ENCODE results near the gene RUNX3. TPM values are rescaled to one million over a fixed set of nuclear protein-coding genes. Genes with fewer than 3 reads are reported as not detected.

Gene RUNX3
- total RNA-seq, 1 experiment from 2014 or later: 1.1 TPM

DNA sequence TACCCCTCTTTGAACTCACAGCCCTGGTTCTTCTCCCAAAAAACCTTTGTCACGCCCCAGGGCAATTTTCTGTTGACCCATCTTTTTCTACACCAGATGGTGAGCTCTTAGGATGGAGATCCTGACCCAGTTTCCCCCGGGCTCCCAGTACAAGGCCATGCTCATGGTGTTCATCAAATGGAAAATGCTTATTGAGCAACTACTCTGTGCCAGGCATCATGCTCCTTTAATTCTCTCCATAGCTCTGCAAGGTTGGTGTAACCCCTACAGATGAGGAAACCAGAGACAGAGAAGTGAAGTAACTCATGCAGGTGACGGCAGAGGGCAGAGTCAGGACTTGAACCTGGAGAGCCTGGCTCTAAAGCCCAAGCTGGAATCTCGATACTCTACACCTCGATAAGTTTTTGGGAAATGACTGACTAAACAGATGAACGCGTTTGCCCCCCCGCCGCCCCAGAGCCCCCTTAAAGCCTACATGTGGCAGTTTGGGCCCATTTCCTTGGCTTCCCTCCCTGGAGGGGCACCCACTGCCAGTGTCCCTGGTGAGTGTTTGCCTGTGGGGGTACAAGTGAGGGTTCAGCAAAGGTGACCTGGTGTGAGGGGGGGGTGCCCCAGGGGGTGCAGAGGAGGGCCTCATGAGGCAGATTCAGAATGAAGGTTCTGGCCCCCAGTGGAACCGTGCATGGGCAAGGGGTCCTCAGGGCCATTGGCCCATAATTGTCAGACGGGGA lies 30.2 kb upstream of the RUNX3 start:
- ChIA-PET POLR2A (no interaction called here), CTCF (no interaction called here)
- H3K27ac Mint-ChIP-seq (ENCODE audit: unreplicated experiment): no peak overlapping the region
- no peaks in the 10 kb centered on the region for H3K4me1 Mint-ChIP-seq (ENCODE audit: low read depth, unreplicated experiment)
- no peaks in the 10 kb centered on the region for H3K9me3 Mint-ChIP-seq (ENCODE audit: unreplicated experiment)
- no peaks in the 10 kb centered on the region for H3K27me3 ChIP-seq (replicated peaks; ENCODE audit: control insufficient read depth, insufficient read depth, low read length)
- BruUV-seq (replicated peaks): no TSS peak
- H3K4me3 Mint-ChIP-seq (ENCODE audit: unreplicated experiment): no peak overlapping the region
- no peaks in the 10 kb centered on the region for H3K9me3 ChIP-seq
- TF ChIP-seq, protein P1, sequence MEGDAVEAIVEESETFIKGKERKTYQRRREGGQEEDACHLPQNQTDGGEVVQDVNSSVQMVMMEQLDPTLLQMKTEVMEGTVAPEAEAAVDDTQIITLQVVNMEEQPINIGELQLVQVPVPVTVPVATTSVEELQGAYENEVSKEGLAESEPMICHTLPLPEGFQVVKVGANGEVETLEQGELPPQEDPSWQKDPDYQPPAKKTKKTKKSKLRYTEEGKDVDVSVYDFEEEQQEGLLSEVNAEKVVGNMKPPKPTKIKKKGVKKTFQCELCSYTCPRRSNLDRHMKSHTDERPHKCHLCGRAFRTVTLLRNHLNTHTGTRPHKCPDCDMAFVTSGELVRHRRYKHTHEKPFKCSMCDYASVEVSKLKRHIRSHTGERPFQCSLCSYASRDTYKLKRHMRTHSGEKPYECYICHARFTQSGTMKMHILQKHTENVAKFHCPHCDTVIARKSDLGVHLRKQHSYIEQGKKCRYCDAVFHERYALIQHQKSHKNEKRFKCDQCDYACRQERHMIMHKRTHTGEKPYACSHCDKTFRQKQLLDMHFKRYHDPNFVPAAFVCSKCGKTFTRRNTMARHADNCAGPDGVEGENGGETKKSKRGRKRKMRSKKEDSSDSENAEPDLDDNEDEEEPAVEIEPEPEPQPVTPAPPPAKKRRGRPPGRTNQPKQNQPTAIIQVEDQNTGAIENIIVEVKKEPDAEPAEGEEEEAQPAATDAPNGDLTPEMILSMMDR (IDR thresholded peaks at IDR 0.05; ENCODE audit: insufficient read depth in 1 of 2, low read depth in 1 of 2, low read length in 1 of 2, severe bottlenecking in 1 of 2, unreplicated experiment in 1 of 2): no peak
- intact Hi-C loops (cut with micrococcal nuclease; ENCODE audit: unreplicated experiment): no loop called here
- H3K36me3 Mint-ChIP-seq (ENCODE audit: insufficient read depth, unreplicated experiment): no peaks in the 10 kb centered on the region
- no peaks in the 10 kb centered on the region for H3K36me3 ChIP-seq (ENCODE audit: control insufficient read depth, insufficient read depth, low read length)
- H3K4me1 ChIP-seq: no peaks in the 10 kb centered on the region
- no peak overlapping the region for H3K4me3 ChIP-seq (ENCODE audit: low read depth, low read length)
- no peak for DNase-seq
- no peaks in the 10 kb centered on the region for H3K27me3 Mint-ChIP-seq (ENCODE audit: insufficient read depth, unreplicated experiment)

DNA sequence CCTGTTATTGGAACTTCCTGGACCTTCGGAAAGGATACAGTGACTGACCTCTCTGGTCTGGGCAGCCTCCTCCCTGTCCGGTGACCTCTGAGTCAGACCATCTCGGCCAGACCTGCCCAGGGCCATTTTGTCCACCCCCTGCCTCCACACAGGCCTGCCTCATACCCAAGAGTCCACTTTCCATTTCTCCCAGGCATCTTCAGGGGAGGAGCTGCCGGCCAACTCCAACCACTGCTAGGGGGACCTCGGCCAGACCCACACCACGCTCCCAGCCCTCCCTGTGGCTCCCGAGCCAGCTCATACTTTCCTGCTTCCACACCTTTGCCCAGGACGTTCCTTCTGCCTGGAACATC lies 29.5 kb upstream of the RUNX3 start:
- Histone ChIP-seq H3K36me3 (ENCODE audit: control insufficient read depth, insufficient read depth, low read length) (no peaks in the 10 kb centered on the region), H3K27me3 (replicated peaks; ENCODE audit: control insufficient read depth, insufficient read depth, low read length) (no peaks in the 10 kb centered on the region), H3K9me3 (no peaks in the 10 kb centered on the region), H3K4me1 (no peaks in the 10 kb centered on the region), H3K4me3 (ENCODE audit: low read depth, low read length) (no peak overlapping the region)
- ChIA-PET POLR2A (no interaction called here), CTCF (no interaction called here)
- Mint-ChIP-seq H3K27me3 (ENCODE audit: insufficient read depth, unreplicated experiment) (no peaks in the 10 kb centered on the region), H3K36me3 (ENCODE audit: insufficient read depth, unreplicated experiment) (no peaks in the 10 kb centered on the region), H3K9me3 (ENCODE audit: unreplicated experiment) (no peaks in the 10 kb centered on the region), H3K4me1 (ENCODE audit: low read depth, unreplicated experiment) (no peaks in the 10 kb centered on the region), H3K27ac (ENCODE audit: unreplicated experiment) (no peak overlapping the region), H3K4me3 (ENCODE audit: unreplicated experiment) (no peak overlapping the region)
- no peak for DNase-seq
- TF ChIP-seq, protein P1 (IDR thresholded peaks at IDR 0.05; ENCODE audit: insufficient read depth in 1 of 2, low read depth in 1 of 2, low read length in 1 of 2, severe bottlenecking in 1 of 2, unreplicated experiment in 1 of 2): no peak
- intact Hi-C loops (cut with micrococcal nuclease; ENCODE audit: unreplicated experiment): no loop called here
- BruUV-seq (replicated peaks): no TSS peak

DNA sequence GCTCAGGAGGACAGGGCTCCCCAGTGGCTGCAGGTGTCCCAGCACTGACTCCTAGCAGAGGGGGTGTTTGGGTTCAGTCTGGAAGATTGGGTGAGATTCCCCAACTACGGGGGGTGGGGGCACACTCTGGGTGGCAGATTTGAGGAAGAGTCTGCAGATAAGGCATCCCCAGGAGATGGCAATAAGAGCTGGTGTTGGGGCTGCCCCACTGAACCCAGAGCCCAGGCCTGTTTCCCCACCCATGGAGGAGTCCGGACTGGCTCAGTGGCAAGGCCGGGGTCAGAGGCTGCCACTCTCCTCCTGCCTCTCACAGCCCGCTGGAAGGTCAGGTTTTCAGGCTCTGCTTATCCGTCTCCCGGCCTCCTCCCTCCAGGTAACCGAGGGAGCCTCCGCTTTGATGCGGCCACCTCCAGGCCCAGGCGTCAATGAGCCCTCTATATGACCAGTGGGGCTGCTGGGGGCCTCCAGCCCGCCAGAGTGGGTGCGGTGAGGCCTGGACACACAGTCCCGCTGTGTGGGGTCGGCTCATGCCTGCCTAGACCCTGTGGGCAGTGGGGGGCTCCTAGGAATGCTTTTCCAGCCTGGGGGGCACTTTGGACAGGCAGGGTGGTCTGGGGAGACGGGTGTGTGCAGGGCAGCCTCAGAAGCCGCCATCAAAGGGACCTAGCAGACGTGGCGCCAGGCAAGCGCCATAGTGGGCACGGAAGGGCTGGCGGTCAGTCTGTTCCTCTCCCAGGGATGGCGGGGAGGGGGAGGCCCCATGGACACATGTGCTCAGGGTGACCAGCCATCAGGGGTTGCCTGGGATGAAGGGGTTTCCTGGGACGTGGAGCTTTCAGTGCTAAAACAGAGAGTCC lies 28.9 kb upstream of the RUNX3 start:
- Mint-ChIP-seq H3K27ac (ENCODE audit: unreplicated experiment) (no peak overlapping the region), H3K4me1 (ENCODE audit: low read depth, unreplicated experiment) (no peaks in the 10 kb centered on the region), H3K9me3 (ENCODE audit: unreplicated experiment) (no peaks in the 10 kb centered on the region), H3K4me3 (ENCODE audit: unreplicated experiment) (no peak overlapping the region), H3K36me3 (ENCODE audit: insufficient read depth, unreplicated experiment) (no peaks in the 10 kb centered on the region), H3K27me3 (ENCODE audit: insufficient read depth, unreplicated experiment) (no peaks in the 10 kb centered on the region)
- H3K4me1 ChIP-seq: no peaks in the 10 kb centered on the region
- ChIA-PET POLR2A (no interaction called here), CTCF (no interaction called here)
- no peaks in the 10 kb centered on the region for H3K27me3 ChIP-seq (replicated peaks; ENCODE audit: control insufficient read depth, insufficient read depth, low read length)
- BruUV-seq (replicated peaks): no TSS peak
- no peaks in the 10 kb centered on the region for H3K36me3 ChIP-seq (ENCODE audit: control insufficient read depth, insufficient read depth, low read length)
- H3K9me3 ChIP-seq: no peaks in the 10 kb centered on the region
- TF ChIP-seq, protein P1 (IDR thresholded peaks at IDR 0.05; ENCODE audit: insufficient read depth in 1 of 2, low read depth in 1 of 2, low read length in 1 of 2, severe bottlenecking in 1 of 2, unreplicated experiment in 1 of 2): no peak
- no peak overlapping the region for H3K4me3 ChIP-seq (ENCODE audit: low read depth, low read length)
- intact Hi-C loops (cut with micrococcal nuclease; ENCODE audit: unreplicated experiment): no loop called here
- no peak for DNase-seq

All from Caco-2 (cell line).